ENCODE results near the gene BLOC1S3. TPM values are rescaled to one million over a fixed set of nuclear protein-coding genes. Genes with fewer than 3 reads are reported as not detected.

Gene BLOC1S3
- total and polyA plus RNA-seq, 10 donors, result 5.0 to 31.7 (median 16.4) TPM

- Histone ChIP-seq H3K27ac (no peak within 1 kb of the TSS), H3K4me1 (peaks cover 11 to 28% (median 19%) of the 10 kb centered on the region in 6 donors), H3K36me3 (no peaks in the 10 kb centered on the region), H3K4me3 (no peak within 1 kb of the TSS), H3K9me3 (no peaks in the 10 kb centered on the region), H3K27me3 (replicated peaks in 1 of 7) (peaks cover 0 to 59% (median 17%) of the 10 kb centered on the region in 7 donors)
- TF ChIP-seq CTCF (IDR thresholded peaks at IDR 0.05 in 8 of 11, conservative IDR thresholded peaks at IDR 0.05 in 3 of 11), result no peak
- TF ChIP-seq POLR2AphosphoS5 (IDR thresholded peaks at IDR 0.05), result peak in 1 of 3 donors; percentile 30
- intact Hi-C loops (cut with DNase I; ENCODE audit: low total_unique reads), result no loop called here
- DNase-seq, result no peak
- WGBS, 5 donors, result 60 to 80% (median 67%) methylated on average over 5 to 29 of the region's 29 CpGs
Measured at GRCh38 chr19:45160870-45161737, 17.5 kb upstream of the BLOC1S3 start, which contains the start of gene NKPD1. TSS of gene NKPD1 (minus strand) at chr19:45160982. CDS start at chr19:45160150, 832 bp downstream.

GRCh38 chr19:45161738-45162607 is 16.6 kb upstream of the BLOC1S3 start:
- Histone ChIP-seq H3K4me1 (peaks cover 16 to 36% (median 27%) of the 10 kb centered on the region in 6 donors), H3K27ac (no peak overlapping the region), H3K4me3 (no peak overlapping the region), H3K9me3 (no peaks in the 10 kb centered on the region), H3K36me3 (no peaks in the 10 kb centered on the region), H3K27me3 (replicated peaks in 1 of 7) (peaks cover 0 to 50% (median 17%) of the 10 kb centered on the region in 7 donors)
- DNase-seq, result no peak
- TF ChIP-seq POLR2AphosphoS5 (IDR thresholded peaks at IDR 0.05), result no peak
- TF ChIP-seq CTCF (IDR thresholded peaks at IDR 0.05 in 8 of 11, conservative IDR thresholded peaks at IDR 0.05 in 3 of 11), result peak in 6 of 11 experiments; percentile 25 to 43 (median 30)
- TF ChIP-seq POLR2A (IDR thresholded peaks at IDR 0.05), result no peak
- intact Hi-C loops (cut with DNase I; ENCODE audit: low total_unique reads), result no loop called here
- WGBS, 5 donors, result 58 to 84% (median 65%) methylated on average over 14 to 32 of the region's 32 CpGs

GRCh38 chr19:45162608-45163143 is 15.9 kb upstream of the BLOC1S3 start:
- H3K27ac ChIP-seq, result no peak overlapping the region
- WGBS, 5 donors, result 88 to 94% (median 89%) methylated on average over 17 to 18 of the region's 18 CpGs
- TF ChIP-seq CTCF (IDR thresholded peaks at IDR 0.05 in 8 of 11, conservative IDR thresholded peaks at IDR 0.05 in 3 of 11) (no peak), POLR2AphosphoS5 (IDR thresholded peaks at IDR 0.05) (no peak), POLR2A (IDR thresholded peaks at IDR 0.05) (no peak)
- DNase-seq, result no peak
- H3K9me3 ChIP-seq, result no peaks in the 10 kb centered on the region
- no peaks in the 10 kb centered on the region for H3K36me3 ChIP-seq
- H3K27me3 ChIP-seq (replicated peaks in 1 of 7), result peaks cover 0 to 43% (median 16%) of the 10 kb centered on the region in 7 donors
- intact Hi-C loops (cut with DNase I; ENCODE audit: low total_unique reads), result no loop called here
- no peak overlapping the region for H3K4me3 ChIP-seq
- peaks cover 16 to 43% (median 30%) of the 10 kb centered on the region in 6 donors for H3K4me1 ChIP-seq

Measured in spleen (tissue), 11 donors.